Type B pancreatic cell (in vitro differentiated cells): ENCODE data around the gene ERICH6. TPM values are rescaled to one million over a fixed set of nuclear protein-coding genes. Genes with fewer than 3 reads are reported as not detected.

Source experiments
- DNase-seq: peaks from one replicate; pipeline ENCODE4 v3.0.0; 2021; ENCODE audit warnings: mixed read lengths; ENCODE audit not compliant: unreplicated experiment; ENCODE audit errors: extremely low spot score
- H3K27ac Mint-ChIP-seq: 2 replicates; pipeline ENCODE4 v1.8.0; 2021; ENCODE audit warnings: mild to moderate bottlenecking, mixed read lengths
- H3K27me3 Mint-ChIP-seq: 2 replicates; pipeline ENCODE4 v1.8.0; 2021; ENCODE audit warnings: mixed read lengths
- H3K36me3 Mint-ChIP-seq: 2 replicates; pipeline ENCODE4 v1.8.0; 2021; ENCODE audit warnings: mixed read lengths
- H3K4me1 Mint-ChIP-seq: one replicate; pipeline ENCODE4 v1.8.0; 2021; ENCODE audit warnings: mixed read lengths; ENCODE audit not compliant: unreplicated experiment
- H3K4me3 Mint-ChIP-seq: 2 replicates; pipeline ENCODE4 v1.8.0; 2021; ENCODE audit warnings: mild to moderate bottlenecking, mixed read lengths
- H3K9me3 Mint-ChIP-seq: 2 replicates; pipeline ENCODE4 v1.8.0; 2021; ENCODE audit warnings: mixed read lengths
- CTCF ChIP-seq: fragments of 200-600 bp; sonication (generic); conservative IDR thresholded peaks from 2 replicates; pipeline ENCODE4 v1.5.0; 2021; ENCODE audit warnings: antibody characterized with exemption, mild to moderate bottlenecking
- total RNA-seq: library from RNA; stranded (reverse); gene quantifications from 2 replicates; pipeline ENCODE4 v1.2.1, GENCODE V29; 2021; ENCODE audit warnings: low replicate concordance

Gene ERICH6
- total RNA-seq, 1 donor from 2014 or later: not detected

DNA sequence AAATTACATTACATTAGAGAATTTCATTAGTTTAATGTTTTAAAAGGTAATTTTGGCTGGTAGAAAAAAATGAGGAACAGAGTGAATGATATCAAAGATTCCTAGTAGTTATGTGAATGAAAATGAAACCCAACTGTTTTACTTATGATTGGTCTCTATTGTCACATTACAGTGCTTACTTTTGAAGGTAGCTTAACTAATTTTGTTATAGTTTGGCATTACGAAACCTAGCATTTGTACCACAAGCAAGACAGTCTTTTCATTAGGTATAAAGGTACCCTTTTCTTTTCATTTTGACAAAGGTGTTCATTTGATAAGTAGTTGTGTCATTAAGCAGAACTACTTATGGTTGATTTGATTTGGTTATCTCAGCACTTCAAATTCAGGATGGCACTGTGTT lies 93.7 kb downstream of the ERICH6 start:
- no peak overlapping the region for H3K4me3 Mint-ChIP-seq
- H3K27me3 Mint-ChIP-seq: no peaks in the 10 kb centered on the region
- TF ChIP-seq CTCF: no peak
- peaks cover 41% of the 10 kb centered on the region for H3K36me3 Mint-ChIP-seq
- peaks cover 27% of the 10 kb centered on the region for H3K4me1 Mint-ChIP-seq
- no peak for DNase-seq
- H3K9me3 Mint-ChIP-seq: peaks cover 7% of the 10 kb centered on the region
- H3K27ac Mint-ChIP-seq: no peak overlapping the region

Other genes with a start within 250 kb of the ERICH6 start
- gene SERP1, start 157.4 kb downstream of the ERICH6 start, total RNA-seq: 96.8 and 162 TPM in 2 replicates
- gene EIF2A, start 157.1 kb downstream of the ERICH6 start, total RNA-seq: 56.1 and 58.3 TPM in 2 replicates
- gene SELENOT, start 100.6 kb downstream of the ERICH6 start, total RNA-seq: 73.8 and 92.7 TPM in 2 replicates
- gene SIAH2, start 59.2 kb upstream of the ERICH6 start, total RNA-seq: 18.2 and 26.6 TPM in 2 replicates
- not detected in 2 replicates for gene MINDY4B, start 201.5 kb upstream of the ERICH6 start, total RNA-seq